ENCODE results near the gene DYNC1I1.

DNA sequence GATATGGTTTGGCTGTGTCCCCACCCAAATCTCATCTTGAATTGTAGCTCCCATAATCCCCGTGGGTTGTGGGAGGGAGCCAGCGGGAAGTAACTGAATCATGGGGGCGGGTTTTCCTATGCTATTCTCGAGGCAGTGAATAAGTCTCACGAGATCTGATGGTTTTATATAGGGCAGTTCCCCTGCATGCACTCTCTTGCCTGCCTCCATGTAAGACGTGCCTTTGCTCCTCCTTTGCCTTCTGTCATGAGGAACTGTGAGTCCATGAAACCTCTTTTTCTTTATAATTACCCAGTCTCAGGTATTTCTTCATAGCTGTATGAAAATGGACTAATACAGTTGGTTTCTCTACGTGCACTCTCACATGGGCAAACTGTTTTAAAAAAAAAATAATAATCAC lies 341.8 kb downstream of the DYNC1I1 start:
- no peak for TF ChIP-seq GATA2 (IDR thresholded peaks at IDR 0.05; ENCODE audit: low read depth, low read length)
- TF ChIP-seq GATA3 (IDR thresholded peaks at IDR 0.05; ENCODE audit: low read depth, low read length), result no peak
